HepG2 (cell line): ENCODE measurements around the gene AKAP6. TPM values are rescaled to one million over a fixed set of nuclear protein-coding genes. Genes with fewer than 3 reads are reported as not detected.

Experiments
- ATF7 ChIP-seq, 2 experiments: fragments of 450-650 bp in 1 of 2; sonication (generic) in 1 of 2; formaldehyde crosslinking in 1 of 2; IDR thresholded peaks; 2 replicates each; pipeline versions ENCODE4 v1.4.0 to v1.6.1; 2016 to 2020; ENCODE audit warnings: antibody characterized with exemption in 1 of 2, mild to moderate bottlenecking in 1 of 2, missing genetic modification reagents in 1 of 2
- FOXK1 ChIP-seq: sonication (generic); formaldehyde crosslinking; IDR thresholded peaks from 2 replicates; pipeline ENCODE4 v1.4.0; 2020; ENCODE audit warnings: low read depth, missing genetic modification reagents, borderline replicate concordance
- HNF4G ChIP-seq, 2 experiments: sonication (generic) in 1 of 2; formaldehyde crosslinking in 1 of 2; IDR thresholded peaks; 2 replicates each; pipeline versions ENCODE4 v1.4.0 to v1.6.1; 2011 to 2020; ENCODE audit warnings: borderline replicate concordance in 2 of 2, low read depth in 2 of 2, mild to moderate bottlenecking in 2 of 2, low read length in 1 of 2, missing genetic modification reagents in 1 of 2, moderate library complexity in 1 of 2
- KDM3A ChIP-seq: IDR thresholded peaks from 2 replicates; pipeline ENCODE4 v1.6.1; 2018; ENCODE audit warnings: low read depth, missing compliant biosample characterization
- KLF6 ChIP-seq: IDR thresholded peaks from 2 replicates; pipeline ENCODE4 v1.8.0; 2016; ENCODE audit warnings: missing biosample characterization, missing genetic modification reagents
- NCOA1 ChIP-seq: sonication (generic); formaldehyde crosslinking; IDR thresholded peaks from 2 replicates; pipeline ENCODE4 v1.9.0; 2021; ENCODE audit warnings: missing genetic modification reagents
- NFIC ChIP-seq: IDR thresholded peaks from 2 replicates; pipeline ENCODE4 v1.6.1; 2012; ENCODE audit warnings: mild to moderate bottlenecking, low read length, inconsistent platforms
- PHF21A ChIP-seq: sonication (generic); formaldehyde crosslinking; IDR thresholded peaks from 2 replicates; pipeline ENCODE4 v1.5.0; 2020; ENCODE audit warnings: mild to moderate bottlenecking, missing genetic modification reagents
- RBM39 ChIP-seq: fragments of 200-400 bp; formaldehyde crosslinking; IDR thresholded peaks from one replicate; pipeline ENCODE4 v1.6.1; 2018; ENCODE audit warnings: antibody characterized with exemption, mild to moderate bottlenecking, low read depth, low read length; ENCODE audit not compliant: poor library complexity, severe bottlenecking
- ZNF225 ChIP-seq: sonication (generic); formaldehyde crosslinking; IDR thresholded peaks from 2 replicates; pipeline ENCODE4 v1.4.0; 2020; ENCODE audit warnings: mild to moderate bottlenecking, missing genetic modification reagents
- ZNF614 ChIP-seq: IDR thresholded peaks from 2 replicates; pipeline ENCODE4 v1.6.1; 2018; ENCODE audit warnings: missing biosample characterization, missing genetic modification reagents, inconsistent platforms, borderline replicate concordance
- ZNF724P ChIP-seq: sonication (generic); formaldehyde crosslinking; IDR thresholded peaks from 2 replicates; pipeline ENCODE4 v1.8.0; 2022; ENCODE audit warnings: missing genetic modification reagents, borderline replicate concordance
- polyA plus RNA-seq, 8 experiments: library from polyadenylated mRNA; depleted of rRNA in 3 of 8; stranded (reverse) in 7 of 8; unstranded in 1 of 8; fragments of >200 nt; fragmentation: Illumina TruSeq in 4 of 8; extraction: Trizol in 4 of 8; gene quantifications; 2 replicates each; pipeline versions ENCODE4 v1.2.1 to v1.2.3, GENCODE V29; 2011 to 2016; ENCODE audit warnings: low read depth in 4 of 8, missing spikeins in 1 of 8, mixed read lengths in 1 of 8; ENCODE audit not compliant: insufficient read depth in 1 of 8
- total RNA-seq, 5 experiments: library from RNA; depleted of rRNA; stranded (reverse); fragments of >200 nt; fragmentation: Illumina TruSeq; extraction: Trizol; gene quantifications; 2 replicates each; pipeline ENCODE4 v1.2.3, GENCODE V29; 2016; ENCODE audit warnings: low read depth in 1 of 5
- TF ChIP-seq, protein P1 (sequence below): sonication (generic); formaldehyde crosslinking; IDR thresholded peaks from 2 replicates; pipeline ENCODE4 v1.4.0; 2020; ENCODE audit warnings: missing genetic modification reagents, borderline replicate concordance
- TF ChIP-seq, protein P2 (sequence below): sonication (generic); formaldehyde crosslinking; IDR thresholded peaks from 2 replicates; pipeline ENCODE4 v1.5.0; 2020; ENCODE audit warnings: mild to moderate bottlenecking, missing genetic modification reagents
- TF ChIP-seq, protein P3 (sequence below): IDR thresholded peaks from 2 replicates; pipeline ENCODE4 v1.6.1; 2016; ENCODE audit warnings: missing genetic modification reagents, missing compliant biosample characterization
- TF ChIP-seq, protein P4 (sequence below): sonication (generic); formaldehyde crosslinking; conservative IDR thresholded peaks from 2 replicates; pipeline ENCODE4 v1.8.1; 2023; ENCODE audit warnings: missing genetic modification reagents

The AKAP6 gene
- total and polyA plus RNA-seq, 2 of the 13 experiments (the other 11 are each of a cell fraction or from before 2014, with no cell fraction given) = 1.4 TPM

DNA sequence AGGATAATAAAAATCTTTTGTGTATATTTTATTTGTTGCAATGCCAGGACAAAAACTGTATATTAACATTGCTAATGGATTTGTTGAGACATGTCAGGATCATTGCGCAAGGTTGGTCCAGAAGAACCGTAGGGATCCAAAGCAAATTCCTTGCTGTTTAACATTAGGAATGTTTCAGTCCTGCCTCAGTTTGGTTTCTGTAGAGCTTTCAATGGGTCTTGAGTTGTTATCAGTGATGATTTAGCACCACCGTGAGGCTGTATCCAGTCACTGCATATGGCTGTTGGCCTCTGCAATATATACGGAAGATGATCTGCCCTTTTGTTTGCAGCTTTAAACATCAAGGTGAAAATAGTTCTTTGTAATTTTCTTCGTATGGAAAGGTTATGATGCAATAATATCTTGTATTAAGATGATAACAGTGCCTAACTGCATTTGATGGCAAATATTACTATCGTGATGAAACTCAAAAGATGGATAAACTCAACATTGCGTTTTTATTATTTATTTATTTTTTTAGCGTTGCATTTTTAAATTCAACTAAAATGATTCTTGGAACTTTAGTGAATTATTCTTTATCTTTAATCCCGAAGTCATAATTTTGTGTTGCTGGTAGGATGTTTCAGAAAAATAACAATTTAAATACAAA, 231.2 kb downstream of the AKAP6 start (continued):
- TF ChIP-seq, protein P1, sequence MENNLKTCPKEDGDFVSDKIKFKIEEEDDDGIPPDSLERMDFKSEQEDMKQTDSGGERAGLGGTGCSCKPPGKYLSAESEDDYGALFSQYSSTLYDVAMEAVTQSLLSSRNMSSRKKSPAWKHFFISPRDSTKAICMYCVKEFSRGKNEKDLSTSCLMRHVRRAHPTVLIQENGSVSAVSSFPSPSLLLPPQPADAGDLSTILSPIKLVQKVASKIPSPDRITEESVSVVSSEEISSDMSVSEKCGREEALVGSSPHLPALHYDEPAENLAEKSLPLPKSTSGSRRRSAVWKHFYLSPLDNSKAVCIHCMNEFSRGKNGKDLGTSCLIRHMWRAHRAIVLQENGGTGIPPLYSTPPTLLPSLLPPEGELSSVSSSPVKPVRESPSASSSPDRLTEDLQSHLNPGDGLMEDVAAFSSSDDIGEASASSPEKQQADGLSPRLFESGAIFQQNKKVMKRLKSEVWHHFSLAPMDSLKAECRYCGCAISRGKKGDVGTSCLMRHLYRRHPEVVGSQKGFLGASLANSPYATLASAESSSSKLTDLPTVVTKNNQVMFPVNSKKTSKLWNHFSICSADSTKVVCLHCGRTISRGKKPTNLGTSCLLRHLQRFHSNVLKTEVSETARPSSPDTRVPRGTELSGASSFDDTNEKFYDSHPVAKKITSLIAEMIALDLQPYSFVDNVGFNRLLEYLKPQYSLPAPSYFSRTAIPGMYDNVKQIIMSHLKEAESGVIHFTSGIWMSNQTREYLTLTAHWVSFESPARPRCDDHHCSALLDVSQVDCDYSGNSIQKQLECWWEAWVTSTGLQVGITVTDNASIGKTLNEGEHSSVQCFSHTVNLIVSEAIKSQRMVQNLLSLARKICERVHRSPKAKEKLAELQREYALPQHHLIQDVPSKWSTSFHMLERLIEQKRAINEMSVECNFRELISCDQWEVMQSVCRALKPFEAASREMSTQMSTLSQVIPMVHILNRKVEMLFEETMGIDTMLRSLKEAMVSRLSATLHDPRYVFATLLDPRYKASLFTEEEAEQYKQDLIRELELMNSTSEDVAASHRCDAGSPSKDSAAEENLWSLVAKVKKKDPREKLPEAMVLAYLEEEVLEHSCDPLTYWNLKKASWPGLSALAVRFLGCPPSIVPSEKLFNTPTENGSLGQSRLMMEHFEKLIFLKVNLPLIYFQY (CRISPR knock-in tag) = no peak
- TF ChIP-seq, protein P2, sequence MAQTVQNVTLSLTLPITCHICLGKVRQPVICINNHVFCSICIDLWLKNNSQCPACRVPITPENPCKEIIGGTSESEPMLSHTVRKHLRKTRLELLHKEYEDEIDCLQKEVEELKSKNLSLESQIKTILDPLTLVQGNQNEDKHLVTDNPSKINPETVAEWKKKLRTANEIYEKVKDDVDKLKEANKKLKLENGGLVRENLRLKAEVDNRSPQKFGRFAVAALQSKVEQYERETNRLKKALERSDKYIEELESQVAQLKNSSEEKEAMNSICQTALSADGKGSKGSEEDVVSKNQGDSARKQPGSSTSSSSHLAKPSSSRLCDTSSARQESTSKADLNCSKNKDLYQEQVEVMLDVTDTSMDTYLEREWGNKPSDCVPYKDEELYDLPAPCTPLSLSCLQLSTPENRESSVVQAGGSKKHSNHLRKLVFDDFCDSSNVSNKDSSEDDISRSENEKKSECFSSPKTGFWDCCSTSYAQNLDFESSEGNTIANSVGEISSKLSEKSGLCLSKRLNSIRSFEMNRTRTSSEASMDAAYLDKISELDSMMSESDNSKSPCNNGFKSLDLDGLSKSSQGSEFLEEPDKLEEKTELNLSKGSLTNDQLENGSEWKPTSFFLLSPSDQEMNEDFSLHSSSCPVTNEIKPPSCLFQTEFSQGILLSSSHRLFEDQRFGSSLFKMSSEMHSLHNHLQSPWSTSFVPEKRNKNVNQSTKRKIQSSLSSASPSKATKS (CRISPR knock-in tag) = no peak
- TF ChIP-seq RBM39 (no peak), FOXK1 (peak; percentile 67; the same call in 1 of the 2 replicates), ZNF225 (no peak), KLF6 (CRISPR knock-in tag) (no peak), HNF4G (IDR thresholded peaks at IDR 0.05; ENCODE audit: borderline replicate concordance, low read depth, low read length) (no peak), HNF4G (CRISPR knock-in tag; IDR thresholded peaks at IDR 0.05; ENCODE audit: borderline replicate concordance, low read depth) (no peak), NCOA1 (0 out of 2 replicates have a peak, but pooled peaks have one; percentile 33), NFIC (no peak), ZNF724P (no peak), ZNF614 (0 out of 2 replicates have a peak, but pooled peaks have one; percentile 26), PHF21A (CRISPR knock-in tag) (no peak), ATF7 (IDR thresholded peaks at IDR 0.05) (peak; percentile 73), ATF7 (CRISPR knock-in tag; IDR thresholded peaks at IDR 0.05) (no peak), KDM3A (CRISPR knock-in tag) (no peak)
- TF ChIP-seq, protein P3, sequence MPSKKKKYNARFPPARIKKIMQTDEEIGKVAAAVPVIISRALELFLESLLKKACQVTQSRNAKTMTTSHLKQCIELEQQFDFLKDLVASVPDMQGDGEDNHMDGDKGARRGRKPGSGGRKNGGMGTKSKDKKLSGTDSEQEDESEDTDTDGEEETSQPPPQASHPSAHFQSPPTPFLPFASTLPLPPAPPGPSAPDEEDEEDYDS (CRISPR knock-in tag) = no peak
- TF ChIP-seq, protein P4, sequence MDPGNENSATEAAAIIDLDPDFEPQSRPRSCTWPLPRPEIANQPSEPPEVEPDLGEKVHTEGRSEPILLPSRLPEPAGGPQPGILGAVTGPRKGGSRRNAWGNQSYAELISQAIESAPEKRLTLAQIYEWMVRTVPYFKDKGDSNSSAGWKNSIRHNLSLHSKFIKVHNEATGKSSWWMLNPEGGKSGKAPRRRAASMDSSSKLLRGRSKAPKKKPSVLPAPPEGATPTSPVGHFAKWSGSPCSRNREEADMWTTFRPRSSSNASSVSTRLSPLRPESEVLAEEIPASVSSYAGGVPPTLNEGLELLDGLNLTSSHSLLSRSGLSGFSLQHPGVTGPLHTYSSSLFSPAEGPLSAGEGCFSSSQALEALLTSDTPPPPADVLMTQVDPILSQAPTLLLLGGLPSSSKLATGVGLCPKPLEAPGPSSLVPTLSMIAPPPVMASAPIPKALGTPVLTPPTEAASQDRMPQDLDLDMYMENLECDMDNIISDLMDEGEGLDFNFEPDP (CRISPR knock-in tag) = no peak
